ENCODE data around the gene LSAMP.

- TF ChIP-seq, protein P1, sequence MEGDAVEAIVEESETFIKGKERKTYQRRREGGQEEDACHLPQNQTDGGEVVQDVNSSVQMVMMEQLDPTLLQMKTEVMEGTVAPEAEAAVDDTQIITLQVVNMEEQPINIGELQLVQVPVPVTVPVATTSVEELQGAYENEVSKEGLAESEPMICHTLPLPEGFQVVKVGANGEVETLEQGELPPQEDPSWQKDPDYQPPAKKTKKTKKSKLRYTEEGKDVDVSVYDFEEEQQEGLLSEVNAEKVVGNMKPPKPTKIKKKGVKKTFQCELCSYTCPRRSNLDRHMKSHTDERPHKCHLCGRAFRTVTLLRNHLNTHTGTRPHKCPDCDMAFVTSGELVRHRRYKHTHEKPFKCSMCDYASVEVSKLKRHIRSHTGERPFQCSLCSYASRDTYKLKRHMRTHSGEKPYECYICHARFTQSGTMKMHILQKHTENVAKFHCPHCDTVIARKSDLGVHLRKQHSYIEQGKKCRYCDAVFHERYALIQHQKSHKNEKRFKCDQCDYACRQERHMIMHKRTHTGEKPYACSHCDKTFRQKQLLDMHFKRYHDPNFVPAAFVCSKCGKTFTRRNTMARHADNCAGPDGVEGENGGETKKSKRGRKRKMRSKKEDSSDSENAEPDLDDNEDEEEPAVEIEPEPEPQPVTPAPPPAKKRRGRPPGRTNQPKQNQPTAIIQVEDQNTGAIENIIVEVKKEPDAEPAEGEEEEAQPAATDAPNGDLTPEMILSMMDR (IDR thresholded peaks at IDR 0.05), result no peak
- TF ChIP-seq POLR2A (IDR thresholded peaks at IDR 0.05), result no peak
Measured at GRCh38 chr3:116018646-116019045, 426.6 kb downstream of the LSAMP start.

All from esophagus squamous epithelium (tissue), 4 donors.